ENCODE measurements around the gene RTN4R. TPM values are rescaled to one million over a fixed set of nuclear protein-coding genes. Genes with fewer than 3 reads are reported as not detected.

Gene RTN4R
- total and polyA plus RNA-seq, 2 of the 8 experiments (the other 6 are each of a cell fraction or from before 2014, with no cell fraction given) = 21.8 to 41.3 TPM

GRCh38 chr22:20256027-20256426 is 12.1 kb downstream of the RTN4R start:
- Histone ChIP-seq H3K9ac (replicated peaks in 1 of 4; ENCODE audit: extremely low read depth in 1 of 4, low read depth in 3 of 4, low read length in 3 of 4) (no peak overlapping the region), H2BK12ac (ENCODE audit: low read depth, low read length) (no peak overlapping the region), H3K4me2 (ENCODE audit: insufficient read depth in 1 of 2, low read depth in 2 of 2, low read length in 2 of 2) (no peak overlapping the region), H4K8ac (ENCODE audit: extremely low read depth, insufficient read depth, low read length) (0 out of 2 replicates have a peak overlapping the region, but pooled peaks have one; percentile 58), H2AFZ (ENCODE audit: low read length) (no peak overlapping the region), H3K4me1 (replicated peaks in 1 of 4; ENCODE audit: control insufficient read depth in 3 of 4, insufficient read depth in 4 of 4, low read length in 3 of 4) (no peaks in the 10 kb centered on the region), H3K79me2 (ENCODE audit: control insufficient read depth in 1 of 2, insufficient read depth in 2 of 2, low read length in 2 of 2) (peaks cover 0 to 11% of the 10 kb centered on the region in 2 experiments; a peak in 3 of 4 replicates), H4K5ac (ENCODE audit: insufficient read length, low read depth, low read length) (no peak overlapping the region), H3K9me3 (ENCODE audit: insufficient read depth in 2 of 2, low read depth in 1 of 2, low read length in 1 of 2) (0 out of 4 replicates have a peak, but pooled peaks cover 0 to 3% of the 10 kb centered on the region in 2 experiments), H3K56ac (replicated peaks; ENCODE audit: insufficient read length, low read depth, low read length) (no peak overlapping the region), H3K18ac (ENCODE audit: extremely low read depth, low read length) (no peak overlapping the region), H3K4ac (replicated peaks; ENCODE audit: insufficient read length, low read depth, low read length) (no peak overlapping the region), H2AK5ac (ENCODE audit: low read depth, low read length) (no peak overlapping the region), H3K79me1 (ENCODE audit: low read depth, low read length) (peaks cover 4% of the 10 kb centered on the region), H4K91ac (replicated peaks; ENCODE audit: insufficient read length, low read length) (no peak overlapping the region), H2BK20ac (ENCODE audit: low read length) (no peak overlapping the region), H3K14ac (ENCODE audit: insufficient read length) (no peak overlapping the region), H3K36me3 (ENCODE audit: control insufficient read depth in 2 of 4, insufficient read depth in 4 of 4, low read length in 3 of 4) (no peaks in the 10 kb centered on the region), H3K27ac (ENCODE audit: low read depth, low read length) (no peak overlapping the region), H3K4me3 (ENCODE audit: extremely low read depth in 1 of 4, insufficient read depth in 2 of 4, low read depth in 3 of 4, low read length in 4 of 4) (no peak overlapping the region), H2BK15ac (ENCODE audit: low read length) (no peak overlapping the region), H3K27me3 (replicated peaks in 1 of 4; ENCODE audit: control insufficient read depth in 3 of 4, extremely low read depth in 1 of 4, insufficient read depth in 3 of 4, low read length in 3 of 4) (no peaks in the 10 kb centered on the region), H3K23me2 (ENCODE audit: low read depth, low read length) (peaks cover 8% of the 10 kb centered on the region; the same call in 1 of the 2 replicates), H2BK5ac (ENCODE audit: low read depth, low read length) (no peak overlapping the region), H2BK120ac (replicated peaks; ENCODE audit: low read depth, low read length) (no peak overlapping the region), H3K23ac (ENCODE audit: insufficient read length) (no peak overlapping the region), H4K20me1 (replicated peaks in 1 of 2; ENCODE audit: control insufficient read depth in 1 of 2, insufficient read depth in 2 of 2, low read length in 2 of 2) (peaks cover 7 to 22% of the 10 kb centered on the region in 2 experiments)
- FAIRE-seq (no peak), DNase-seq (ENCODE audit: low read depth in 1 of 2, low spot score in 2 of 2) (no peak)
- ChIA-PET POLR2A (ENCODE audit: partially characterized antibody) (interaction anchor here (1.1 kb wide), 1 partner anchor 9 kb away, joined by 4 read pairs; no protein-coding TSS in a partner anchor), CTCF (ENCODE audit: partially characterized antibody) (interaction anchor here (1.4 to 3.1 kb wide), 4 partner anchors 13 to 99 kb away, joined by 4 to 19 read pairs (median 4); no protein-coding TSS in a partner anchor)
- 92% methylated on average over 13 of the region's 13 CpGs; no CpG with 5 or more reads in 1 of the 2 experiments for WGBS, 2 experiments (ENCODE audit: extremely low coverage in 1 of 2, insufficient coverage in 1 of 2, insufficient read length in 1 of 2, insufficient replicate concordance in 2 of 2, low coverage in 1 of 2, low lambda C conversion rate in 2 of 2, missing lambda C conversion rate in 1 of 2)
- TF ChIP-seq HDAC6 (IDR thresholded peaks at IDR 0.05; ENCODE audit: low read depth, low read length) (no peak), NRF1 (IDR thresholded peaks at IDR 0.05; ENCODE audit: low read depth, low read length) (no peak), CREB1 (IDR thresholded peaks at IDR 0.05) (no peak), MAX (IDR thresholded peaks at IDR 0.05) (no peak), ASH2L (IDR thresholded peaks at IDR 0.05; ENCODE audit: low read length) (no peak), CTBP2 (IDR thresholded peaks at IDR 0.05; ENCODE audit: borderline replicate concordance, insufficient read depth, insufficient read length, low read length) (no peak), POLR2A (IDR thresholded peaks at IDR 0.05; ENCODE audit: control extremely low read depth in 1 of 2, low read depth in 2 of 2, low read length in 2 of 2) (no peak), TAF7 (optimal IDR thresholded peaks at IDR 0.05; ENCODE audit: borderline replicate concordance, low read depth, low read length) (no peak), GABPA (IDR thresholded peaks at IDR 0.05; ENCODE audit: borderline replicate concordance, insufficient read depth, low read length) (no peak), KDM1A (IDR thresholded peaks at IDR 0.05; ENCODE audit: borderline replicate concordance, low read length) (no peak), SP2 (IDR thresholded peaks at IDR 0.05; ENCODE audit: low read length) (no peak), RAD21 (IDR thresholded peaks at IDR 0.05 in 1 of 2, conservative IDR thresholded peaks at IDR 0.05 in 1 of 2; ENCODE audit: low read depth in 2 of 2, low read length in 2 of 2) (no peak), KDM4A (IDR thresholded peaks at IDR 0.05; ENCODE audit: low read depth, low read length, severe bottlenecking) (no peak), NANOG (IDR thresholded peaks at IDR 0.05; ENCODE audit: insufficient read depth, low read depth, low read length, poor library complexity, severe bottlenecking) (no peak)

All from H1 (cell line).